ENCODE measurements around the gene MARK2. TPM values are rescaled to one million over a fixed set of nuclear protein-coding genes. Genes with fewer than 3 reads are reported as not detected.
"Not testable (repeated sequence)": the region's sequence is repeated elsewhere in the genome, so short reads cannot be mapped to it uniquely, and the experiment has no call there.

MARK2 gene
- total and polyA plus RNA-seq, 12 donors, result 12.6 to 42.7 (median 37.3) TPM

GRCh38 chr11:63800921-63801320 lies 38.0 kb upstream of the MARK2 start:
- no peak for DNase-seq
- Histone ChIP-seq H3K9me3 (no peaks in the 10 kb centered on the region), H3K27me3 (no peaks in the 10 kb centered on the region), H3K4me3 (no peak overlapping the region), H3K36me3 (no peaks in the 10 kb centered on the region), H3K27ac (no peak overlapping the region), H3K4me1 (peaks cover 0 to 6% (median 0%) of the 10 kb centered on the region in 9 donors)
- 89 to 90% methylated on average over 5 of the region's 5 CpGs for WGBS, 2 donors
- intact Hi-C loops (cut with DNase I), result no loop called here
- ATAC-seq, result no peak
- no peak for TF ChIP-seq CTCF (IDR thresholded peaks at IDR 0.05)

GRCh38 chr11:63802637-63803414 lies 36.1 kb upstream of the MARK2 start:
- Histone ChIP-seq H3K4me1 (peaks cover 0 to 13% (median 0%) of the 10 kb centered on the region in 9 donors), H3K27ac (no peak overlapping the region), H3K27me3 (no peaks in the 10 kb centered on the region), H3K9me3 (no peaks in the 10 kb centered on the region), H3K4me3 (no peak overlapping the region), H3K36me3 (no peaks in the 10 kb centered on the region)
- intact Hi-C loops (cut with DNase I), result no loop called here
- ATAC-seq (no peak), DNase-seq (no peak)
- no peak for TF ChIP-seq CTCF (IDR thresholded peaks at IDR 0.05)
- WGBS, 2 donors, result 89 to 92% methylated on average over 10 of the region's 10 CpGs

GRCh38 chr11:63804259-63804658 lies 34.7 kb upstream of the MARK2 start:
- ATAC-seq, result no peak
- Histone ChIP-seq H3K27me3 (no peaks in the 10 kb centered on the region), H3K4me1 (peaks cover 0 to 13% (median 0%) of the 10 kb centered on the region in 9 donors), H3K36me3 (no peaks in the 10 kb centered on the region), H3K4me3 (no peak overlapping the region), H3K27ac (no peak overlapping the region), H3K9me3 (no peaks in the 10 kb centered on the region)
- WGBS, 2 donors, result 85 to 89% methylated on average over 6 of the region's 6 CpGs
- TF ChIP-seq CTCF (IDR thresholded peaks at IDR 0.05), result no peak
- no peak for DNase-seq
- intact Hi-C loops (cut with DNase I), result no loop called here

GRCh38 chr11:63805844-63806415 lies 33.0 kb upstream of the MARK2 start:
- intact Hi-C loops (cut with DNase I), result no loop called here
- H3K4me3 ChIP-seq, result no peak overlapping the region
- TF ChIP-seq CTCF (IDR thresholded peaks at IDR 0.05), result no peak
- no peaks in the 10 kb centered on the region for H3K27me3 ChIP-seq
- no peaks in the 10 kb centered on the region for H3K9me3 ChIP-seq
- DNase-seq, result peak in 1 of 2 donors; percentile 43
- H3K27ac ChIP-seq, result peak overlapping the region in 7 of 10 donors; percentile 11 to 70 (median 44)
- peak; percentile 38 to 90 (median 82) for ATAC-seq
- H3K36me3 ChIP-seq, result no peaks in the 10 kb centered on the region
- H3K4me1 ChIP-seq, result peaks cover 0 to 13% (median 0%) of the 10 kb centered on the region in 9 donors
- WGBS, 2 donors, result 50 to 56% methylated on average over 9 of the region's 9 CpGs

GRCh38 chr11:63810383-63810782 lies 28.5 kb upstream of the MARK2 start:
- peaks cover 0 to 35% (median 26%) of the 10 kb centered on the region in 9 donors for H3K4me1 ChIP-seq
- ATAC-seq, H3K9me3 ChIP-seq, H3K36me3 ChIP-seq, H3K27me3 ChIP-seq, H3K4me3 ChIP-seq, DNase-seq, H3K27ac ChIP-seq: not testable (repeated sequence)
- intact Hi-C loops (cut with DNase I), result loop anchor here in 6 of 10 donors (5.0 to 10.0 kb wide), 4 partner anchors 33 to 46 kb away; partner anchors contain the start of gene ZFTA (in 4 of the 6)
- 97 to 98% methylated on average over 11 of the region's 11 CpGs for WGBS, 2 donors

All from heart right ventricle (tissue), 16 donors.